Kidney (tissue), 14 donors: ENCODE data around the gene MKNK1. TPM values are rescaled to one million over a fixed set of nuclear protein-coding genes. Genes with fewer than 3 reads are reported as not detected.

Source experiments
- DNase-seq, 5 donors: peaks; one replicate each; pipeline ENCODE4 v3.0.0-alpha.2; 2013 to 2020
- FAIRE-seq: peaks from 2 replicates; lab custom pipeline; 2012; peaks lifted over from hg19 to GRCh38; lab: Jason Lieb, UNC
- H3K27ac ChIP-seq, 2 donors: one replicate each; pipeline ENCODE4 v1.7.0; 2013; ENCODE audit warnings: low read depth in 2 of 2, low read length in 2 of 2, inconsistent platforms in 1 of 2
- H3K27me3 ChIP-seq: one replicate; pipeline ENCODE4 v1.7.1; 2013; ENCODE audit warnings: low read length, inconsistent platforms; ENCODE audit not compliant: control insufficient read depth, insufficient read depth
- H3K36me3 ChIP-seq, 3 donors: one replicate each; pipeline versions ENCODE4 v1.7.0 to v1.7.1; 2013; ENCODE audit warnings: low read length in 3 of 3, control low read depth in 1 of 3, inconsistent platforms in 1 of 3; ENCODE audit not compliant: insufficient read depth in 3 of 3, control insufficient read depth in 2 of 3
- H3K4me1 ChIP-seq, 3 donors: one replicate each; pipeline versions ENCODE4 v1.7.0 to v1.7.1; 2013; ENCODE audit warnings: low read length in 3 of 3, inconsistent platforms in 1 of 3, low read depth in 1 of 3; ENCODE audit not compliant: control insufficient read depth in 2 of 3, insufficient read depth in 2 of 3
- H3K4me3 ChIP-seq, 3 donors: one replicate each; pipeline versions ENCODE4 v1.7.0 to v1.8.1; 2013; ENCODE audit warnings: low read length in 3 of 3, control low read depth in 1 of 3, inconsistent platforms in 1 of 3
- H3K9ac ChIP-seq, 3 donors: one replicate each; pipeline versions ENCODE4 v1.7.0 to v1.7.1; 2013; ENCODE audit warnings: low read length in 3 of 3, control low read depth in 1 of 3, inconsistent platforms in 1 of 3
- H3K9me3 ChIP-seq, 3 donors: one replicate each; pipeline versions ENCODE4 v1.7.0 to v1.7.1; 2013; ENCODE audit warnings: low read length in 3 of 3, control low read depth in 1 of 3, inconsistent platforms in 1 of 3; ENCODE audit not compliant: control insufficient read depth in 2 of 3, insufficient read depth in 1 of 3
- intact Hi-C: fragments of 100-400 bp; cut with DNase I; formaldehyde crosslinking; loops from one replicate; pipeline ENCODE4 v1.11.1; 2022
- polyA plus RNA-seq: library from polyadenylated mRNA; stranded (reverse); fragments of 350-450 nt; fragmentation: Illumina TruSeq; extraction: RNeasy Lipid Tissue Mini Kit (QIAGEN cat#74804); gene quantifications from one replicate; pipeline ENCODE4 v1.2.3, GENCODE V29; 2014; ENCODE audit warnings: low read depth, low replicate concordance; ENCODE audit not compliant: insufficient read depth
- total RNA-seq: library from RNA; stranded (reverse); fragmentation: NEBNext Ultra II Directional; extraction: Animal tissue kit (Norgen Biotek cat#: 25700); gene quantifications from one replicate; pipeline ENCODE4 v1.2.1, GENCODE V29; 2021
- TF ChIP-seq, protein P1 (sequence below): IDR thresholded peaks from 3 replicates; pipeline ENCODE4 v1.5.1; 2012; ENCODE audit warnings: mild to moderate bottlenecking, moderate library complexity, borderline replicate concordance; ENCODE audit not compliant: insufficient read depth; ENCODE audit errors: extremely low read depth
- donor health status: control.
- donor health status: control.
- donor health status: control.
- donor health status: control.
- donor health status: control.
- donor health status: DM: yes; HTN: yes; CAD: no.
- donor health status: Normal renal cell carcinoma (clear cell type).

The MKNK1 gene
- total and polyA plus RNA-seq, 2 donors from 2014 or later, result 17.5 to 49.7 TPM

- no peak overlapping the region for H3K9ac ChIP-seq
- peaks cover 6 to 43% (median 14%) of the 10 kb centered on the region in 3 donors for H3K36me3 ChIP-seq
- TF ChIP-seq, protein P1, sequence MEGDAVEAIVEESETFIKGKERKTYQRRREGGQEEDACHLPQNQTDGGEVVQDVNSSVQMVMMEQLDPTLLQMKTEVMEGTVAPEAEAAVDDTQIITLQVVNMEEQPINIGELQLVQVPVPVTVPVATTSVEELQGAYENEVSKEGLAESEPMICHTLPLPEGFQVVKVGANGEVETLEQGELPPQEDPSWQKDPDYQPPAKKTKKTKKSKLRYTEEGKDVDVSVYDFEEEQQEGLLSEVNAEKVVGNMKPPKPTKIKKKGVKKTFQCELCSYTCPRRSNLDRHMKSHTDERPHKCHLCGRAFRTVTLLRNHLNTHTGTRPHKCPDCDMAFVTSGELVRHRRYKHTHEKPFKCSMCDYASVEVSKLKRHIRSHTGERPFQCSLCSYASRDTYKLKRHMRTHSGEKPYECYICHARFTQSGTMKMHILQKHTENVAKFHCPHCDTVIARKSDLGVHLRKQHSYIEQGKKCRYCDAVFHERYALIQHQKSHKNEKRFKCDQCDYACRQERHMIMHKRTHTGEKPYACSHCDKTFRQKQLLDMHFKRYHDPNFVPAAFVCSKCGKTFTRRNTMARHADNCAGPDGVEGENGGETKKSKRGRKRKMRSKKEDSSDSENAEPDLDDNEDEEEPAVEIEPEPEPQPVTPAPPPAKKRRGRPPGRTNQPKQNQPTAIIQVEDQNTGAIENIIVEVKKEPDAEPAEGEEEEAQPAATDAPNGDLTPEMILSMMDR, result no peak
- H3K4me3 ChIP-seq, result no peak overlapping the region
- FAIRE-seq, result no peak
- H3K9me3 ChIP-seq, result no peaks in the 10 kb centered on the region
- H3K4me1 ChIP-seq, result no peaks in the 10 kb centered on the region
- intact Hi-C loops, result no loop called here
- DNase-seq, result no peak
- H3K27me3 ChIP-seq, result no peaks in the 10 kb centered on the region
- no peak overlapping the region for H3K27ac ChIP-seq
Measured at GRCh38 chr1:46637444-46638083, 33.5 kb upstream of the MKNK1 start.

GRCh38 chr1:46635205-46635604, 31.1 kb upstream of the MKNK1 start:
- peaks cover 6 to 59% (median 16%) of the 10 kb centered on the region in 3 donors for H3K36me3 ChIP-seq
- FAIRE-seq (no peak), DNase-seq (no peak)
- intact Hi-C loops, result no loop called here
- no peak overlapping the region for H3K4me3 ChIP-seq
- no peak overlapping the region for H3K9ac ChIP-seq
- TF ChIP-seq, protein P1, result no peak
- H3K27ac ChIP-seq, result no peak overlapping the region
- no peaks in the 10 kb centered on the region for H3K27me3 ChIP-seq
- no peaks in the 10 kb centered on the region for H3K9me3 ChIP-seq
- H3K4me1 ChIP-seq, result no peaks in the 10 kb centered on the region

DNA sequence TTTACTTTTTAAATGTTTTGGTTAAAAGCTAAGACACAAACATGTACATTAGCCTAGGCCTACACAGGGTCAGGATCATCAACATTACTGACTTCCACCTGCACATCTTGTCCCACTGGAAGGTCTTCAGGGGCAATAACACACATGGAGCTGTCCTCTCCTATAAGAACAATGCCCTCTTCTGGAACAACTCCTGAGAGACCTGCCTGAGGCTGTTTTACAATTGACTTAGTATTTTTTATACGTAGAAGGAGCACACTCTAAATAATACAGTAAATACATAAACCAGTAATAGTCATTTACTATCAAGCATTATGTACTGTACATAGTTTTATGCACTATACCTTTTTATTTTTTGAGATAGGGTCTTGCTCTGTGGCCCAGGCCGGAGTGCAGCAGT, 26.7 kb upstream of the MKNK1 start:
- Histone ChIP-seq H3K9me3 (no peaks in the 10 kb centered on the region), H3K36me3 (peaks cover 9 to 50% (median 18%) of the 10 kb centered on the region in 3 donors), H3K27ac (no peak overlapping the region), H3K4me3 (no peak overlapping the region), H3K27me3 (no peaks in the 10 kb centered on the region), H3K4me1 (no peaks in the 10 kb centered on the region), H3K9ac (no peak overlapping the region)
- TF ChIP-seq, protein P1, result no peak
- FAIRE-seq (no peak), DNase-seq (no peak)
- intact Hi-C loops, result no loop called here
